ENCODE data around the gene TNPO3.

Gene TNPO3

GRCh38 chr7:128939075-128939860 is 115.6 kb downstream of the TNPO3 start:
- no peak for DNase-seq (ENCODE audit: low read depth)

GRCh38 chr7:128938544-128939074 is 116.3 kb downstream of the TNPO3 start:
- no peak for DNase-seq (ENCODE audit: low read depth)

- DNase-seq (ENCODE audit: low read depth): no peak
Observed at GRCh38 chr7:128937647-128938543, 117.0 kb downstream of the TNPO3 start, which contains the start of gene IRF5. Gene IRF5, plus strand, starts transcription at chr7:128937927. Its CDS starts 4,155 bp downstream, at chr7:128942082.

GRCh38 chr7:128937271-128937646 is 117.7 kb downstream of the TNPO3 start:
- no peak for DNase-seq (ENCODE audit: low read depth)

DNA sequence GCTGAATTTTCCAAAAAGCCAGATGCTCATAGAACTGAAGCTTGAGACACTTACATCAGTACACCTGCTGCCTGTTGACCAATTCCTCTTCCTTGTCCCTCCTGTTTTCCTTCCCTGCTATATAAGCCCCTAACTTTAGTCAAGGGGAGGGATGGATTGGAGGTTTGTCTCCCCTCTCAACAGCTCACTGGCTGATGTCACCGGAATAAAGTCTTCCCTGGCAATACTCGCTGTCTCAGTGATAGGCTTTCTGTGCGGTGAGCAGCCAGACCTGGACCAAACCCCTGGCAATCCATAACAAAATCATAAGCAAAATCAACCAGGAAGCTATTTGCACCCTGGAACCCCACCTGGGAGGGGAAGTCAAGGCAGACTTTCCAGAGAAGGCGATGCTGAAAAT is 118.1 kb downstream of the TNPO3 start:
- DNase-seq (ENCODE audit: low read depth): no peak

- no peak for DNase-seq (ENCODE audit: low read depth)
Observed at GRCh38 chr7:128935342-128935730, 119.6 kb downstream of the TNPO3 start.

DNA sequence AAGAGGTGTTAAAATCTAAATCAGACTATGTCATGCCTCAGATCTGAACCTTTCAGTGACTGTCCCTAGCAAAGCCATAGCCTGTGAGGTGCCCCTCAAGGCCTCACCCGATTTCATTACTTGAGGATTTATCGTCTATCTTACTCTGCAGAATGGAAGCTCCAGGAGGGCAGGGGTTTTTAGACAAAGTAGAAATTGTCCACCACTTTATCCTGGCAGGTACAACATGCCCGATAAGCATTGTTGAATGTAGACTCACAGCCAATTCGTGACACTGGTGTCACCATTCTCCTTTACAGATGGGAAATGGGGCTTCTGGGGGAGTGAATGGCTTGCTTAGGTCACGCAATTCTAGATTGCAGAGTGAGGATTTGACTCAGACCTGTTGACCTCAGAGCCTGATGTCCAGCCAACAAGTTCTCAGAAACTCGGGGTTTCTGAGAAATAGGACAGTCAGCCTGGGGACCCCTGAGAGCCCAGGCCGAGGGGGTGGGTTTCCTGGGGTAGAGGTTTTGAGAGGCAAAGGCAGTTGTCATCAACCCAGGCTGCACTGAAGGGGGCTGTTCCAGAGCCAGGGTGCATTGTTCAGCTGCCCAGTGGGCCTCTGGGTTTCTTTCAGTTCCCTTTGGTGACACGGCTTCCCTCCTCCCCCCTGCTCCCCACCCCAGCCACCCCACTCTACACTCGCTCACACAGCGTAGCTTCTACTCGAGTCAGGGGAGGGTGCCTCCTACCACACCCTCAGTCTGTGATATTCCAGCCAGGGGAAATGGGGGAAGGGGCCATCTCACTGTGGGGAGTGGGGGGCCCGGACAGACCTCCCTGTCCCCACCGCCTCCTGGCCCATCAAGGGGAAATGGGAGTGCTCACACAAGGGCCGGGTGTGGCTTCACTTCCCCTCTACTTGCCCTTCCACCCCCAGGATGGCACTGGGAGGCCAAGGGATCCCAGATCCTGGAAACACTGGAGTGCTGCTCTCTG is 120.3 kb downstream of the TNPO3 start:
- DNase-seq (ENCODE audit: low read depth): no peak

- DNase-seq (ENCODE audit: low read depth): peak; percentile 37
Observed at GRCh38 chr7:128933180-128933891, 121.6 kb downstream of the TNPO3 start.

DNA sequence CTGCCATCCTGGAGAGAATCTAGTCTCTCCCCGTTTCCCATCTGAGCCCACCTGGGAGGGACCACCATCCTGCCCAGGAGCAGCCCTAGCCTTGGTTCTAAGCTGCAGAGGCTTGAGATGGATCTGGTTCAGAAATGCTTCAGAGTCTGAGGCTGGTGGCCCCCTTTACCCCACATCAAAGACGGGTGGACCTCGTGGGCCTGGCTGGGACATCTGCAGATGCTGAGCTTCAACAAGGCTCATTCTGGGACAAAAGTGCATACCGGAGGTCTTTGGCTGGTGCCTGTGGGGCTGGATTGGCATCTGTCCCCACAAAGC is 122.1 kb downstream of the TNPO3 start:
- DNase-seq (ENCODE audit: low read depth): no peak

GRCh38 chr7:128931965-128932861 is 122.7 kb downstream of the TNPO3 start:
- no peak for DNase-seq (ENCODE audit: low read depth)

GRCh38 chr7:128931190-128931798 is 123.6 kb downstream of the TNPO3 start:
- no peak for DNase-seq (ENCODE audit: low read depth)

- no peak for DNase-seq (ENCODE audit: low read depth)
Observed at GRCh38 chr7:128928882-128929788, 125.8 kb downstream of the TNPO3 start.

GRCh38 chr7:128928159-128928813 is 126.6 kb downstream of the TNPO3 start:
- DNase-seq (ENCODE audit: low read depth): no peak

GRCh38 chr7:128924707-128925588 is 130.0 kb downstream of the TNPO3 start:
- DNase-seq (ENCODE audit: low read depth): no peak

DNA sequence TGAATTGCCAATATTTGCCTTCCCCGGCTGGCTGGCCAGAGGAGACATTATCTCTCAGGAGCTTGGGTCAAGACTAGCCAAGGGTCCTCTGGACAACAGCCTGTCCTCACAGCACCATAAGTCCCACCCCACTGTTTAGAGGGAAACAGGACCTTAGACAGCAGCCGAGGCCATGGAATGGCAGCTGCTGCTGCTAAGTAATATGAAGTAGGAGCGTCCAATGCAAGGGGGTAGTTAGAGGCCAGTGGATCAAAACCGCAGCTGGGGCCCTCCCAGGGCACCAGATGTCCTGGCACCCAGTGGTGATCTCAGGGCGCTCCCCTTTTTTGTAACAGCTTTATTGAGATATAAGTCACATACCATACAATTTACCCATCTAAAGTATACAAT is 131.5 kb downstream of the TNPO3 start:
- no peak for DNase-seq (ENCODE audit: low read depth)

DNA sequence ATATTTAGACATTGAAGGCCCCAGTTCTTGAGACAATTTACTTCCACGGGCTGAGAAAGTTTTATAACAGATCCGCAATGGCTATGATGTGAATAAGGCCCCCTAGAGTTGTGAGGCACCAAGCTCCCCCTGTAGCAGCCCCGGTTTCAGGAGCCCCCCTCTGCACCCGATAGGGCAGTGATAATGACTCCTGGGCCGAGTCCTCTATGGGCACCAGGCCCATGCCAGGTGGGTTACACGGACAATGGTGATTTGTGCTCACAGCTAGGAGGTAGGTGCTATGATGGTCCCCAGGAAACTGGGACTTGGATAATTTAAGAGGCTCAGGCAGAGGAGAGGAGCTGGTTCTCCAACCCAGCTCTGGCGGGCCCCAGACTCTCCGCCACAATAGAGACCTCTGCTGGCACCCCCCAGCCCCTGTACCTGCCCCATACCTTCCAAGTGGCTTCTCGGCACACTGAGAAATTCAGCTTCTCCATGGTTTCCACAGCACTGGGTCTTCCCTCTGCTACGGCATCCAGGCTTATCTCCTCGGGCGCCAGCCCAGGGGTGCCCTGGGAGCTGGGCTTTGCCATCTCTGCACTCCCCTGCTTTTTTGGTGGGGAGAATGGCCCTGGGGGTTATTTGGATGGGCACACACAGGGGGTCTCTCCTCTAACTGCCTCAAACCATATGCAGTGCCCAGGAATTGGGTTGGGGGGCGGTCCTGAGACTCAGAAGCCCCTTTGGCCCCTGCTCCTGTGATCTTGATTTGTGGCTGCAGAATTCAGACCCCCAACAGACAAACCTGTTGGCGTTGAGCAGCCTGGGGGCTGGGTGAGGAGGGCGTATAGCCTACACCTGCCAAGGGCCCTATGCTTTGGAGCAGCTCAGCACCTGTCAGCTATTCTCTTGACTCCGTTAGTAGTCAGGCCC is 132.2 kb downstream of the TNPO3 start:
- DNase-seq (ENCODE audit: low read depth): no peak

All from CMK (cell line).